ENCODE data around the gene DHRS12. TPM values are rescaled to one million over a fixed set of nuclear protein-coding genes. Genes with fewer than 3 reads are reported as not detected.

Gene DHRS12
- polyA plus RNA-seq, 1 experiment: 5.6 TPM

- peaks cover under 1% of the 10 kb centered on the region; the same call in 1 of the 2 replicates for H3K36me3 ChIP-seq (ENCODE audit: control insufficient read depth, insufficient read depth, low read length)
- no peak overlapping the region for H3K4me3 ChIP-seq (ENCODE audit: low read depth, low read length)
- no peak for DNase-seq (ENCODE audit: low read depth)
- ChIA-PET CTCF (interaction anchor here (0.5 to 1.1 kb wide), 3 partner anchors 12 to 182 kb away, joined by 3 read pairs; no protein-coding TSS in a partner anchor), POLR2A (no interaction called here)
- H3K27me3 ChIP-seq (ENCODE audit: control insufficient read depth, insufficient read depth, low read length): no peaks in the 10 kb centered on the region
- TF ChIP-seq, protein P1, sequence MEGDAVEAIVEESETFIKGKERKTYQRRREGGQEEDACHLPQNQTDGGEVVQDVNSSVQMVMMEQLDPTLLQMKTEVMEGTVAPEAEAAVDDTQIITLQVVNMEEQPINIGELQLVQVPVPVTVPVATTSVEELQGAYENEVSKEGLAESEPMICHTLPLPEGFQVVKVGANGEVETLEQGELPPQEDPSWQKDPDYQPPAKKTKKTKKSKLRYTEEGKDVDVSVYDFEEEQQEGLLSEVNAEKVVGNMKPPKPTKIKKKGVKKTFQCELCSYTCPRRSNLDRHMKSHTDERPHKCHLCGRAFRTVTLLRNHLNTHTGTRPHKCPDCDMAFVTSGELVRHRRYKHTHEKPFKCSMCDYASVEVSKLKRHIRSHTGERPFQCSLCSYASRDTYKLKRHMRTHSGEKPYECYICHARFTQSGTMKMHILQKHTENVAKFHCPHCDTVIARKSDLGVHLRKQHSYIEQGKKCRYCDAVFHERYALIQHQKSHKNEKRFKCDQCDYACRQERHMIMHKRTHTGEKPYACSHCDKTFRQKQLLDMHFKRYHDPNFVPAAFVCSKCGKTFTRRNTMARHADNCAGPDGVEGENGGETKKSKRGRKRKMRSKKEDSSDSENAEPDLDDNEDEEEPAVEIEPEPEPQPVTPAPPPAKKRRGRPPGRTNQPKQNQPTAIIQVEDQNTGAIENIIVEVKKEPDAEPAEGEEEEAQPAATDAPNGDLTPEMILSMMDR (IDR thresholded peaks at IDR 0.05; ENCODE audit: insufficient read depth, low read depth, low read length): no peak
These were observed 36.9 kb downstream of the DHRS12 start for GRCh38 chr13:51767100-51767499.

GRCh38 chr13:51765142-51765515 is 38.8 kb downstream of the DHRS12 start:
- ChIA-PET POLR2A (interaction anchor here (0.5 kb wide), 1 partner anchor 25 kb away, joined by 3 read pairs; no protein-coding TSS in a partner anchor), CTCF (interaction anchor here (1.1 kb wide), 1 partner anchor 357 kb away, joined by 3 read pairs; no protein-coding TSS in a partner anchor)
- TF ChIP-seq, protein P1 (IDR thresholded peaks at IDR 0.05; ENCODE audit: insufficient read depth, low read depth, low read length): no peak
- DNase-seq (ENCODE audit: low read depth): no peak
- 0 out of 2 replicates have a peak, but pooled peaks cover 1% of the 10 kb centered on the region for H3K36me3 ChIP-seq (ENCODE audit: control insufficient read depth, insufficient read depth, low read length)
- no peaks in the 10 kb centered on the region for H3K27me3 ChIP-seq (ENCODE audit: control insufficient read depth, insufficient read depth, low read length)
- no peak overlapping the region for H3K4me3 ChIP-seq (ENCODE audit: low read depth, low read length)

DNA sequence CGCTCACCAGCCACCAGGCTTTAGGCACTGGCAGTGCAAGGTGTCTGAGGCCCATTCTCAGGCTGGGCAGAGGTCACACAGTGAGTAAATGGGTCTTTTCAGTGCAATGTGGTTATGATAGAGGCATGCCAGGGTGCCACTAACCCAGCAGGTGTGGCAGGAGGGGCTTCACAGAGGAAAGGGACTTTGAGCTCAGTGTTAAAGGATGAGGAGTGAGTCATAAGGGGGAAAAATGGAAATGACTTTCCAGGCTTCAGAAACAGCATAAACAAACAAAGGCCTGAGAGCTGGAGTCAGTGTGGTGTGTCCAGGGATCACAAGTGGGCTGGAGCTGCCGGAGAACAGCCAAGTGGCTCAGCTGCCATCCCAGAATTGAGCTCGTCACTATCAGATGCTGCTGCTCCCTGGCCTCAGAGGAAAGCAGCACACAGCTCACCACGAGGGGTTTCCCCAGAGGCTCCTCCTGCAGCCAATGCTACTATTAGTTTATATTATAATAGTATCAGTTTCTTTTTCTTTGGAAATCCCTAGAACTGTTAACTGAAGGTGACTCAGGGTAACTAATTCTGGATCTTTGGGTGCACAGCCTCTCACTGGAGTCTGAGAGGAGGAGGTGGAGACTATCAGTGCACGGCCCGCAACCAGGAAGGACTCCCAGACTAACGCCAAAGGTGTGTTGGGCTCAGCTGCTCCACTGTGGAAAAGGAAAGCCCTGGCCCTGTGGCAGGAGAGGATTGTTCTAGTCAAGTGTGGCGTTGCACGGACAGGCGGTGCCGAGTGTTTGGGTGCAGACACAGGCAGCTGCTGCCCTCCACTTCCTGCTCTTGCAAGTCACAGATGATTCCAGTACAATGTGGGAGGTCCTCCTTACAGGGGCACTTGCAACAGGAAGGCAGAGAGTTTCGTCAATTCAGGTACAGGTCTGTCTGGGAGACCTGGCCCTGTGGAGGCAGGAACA is 39.5 kb downstream of the DHRS12 start:
- Histone ChIP-seq H3K36me3 (ENCODE audit: control insufficient read depth, insufficient read depth, low read length) (0 out of 2 replicates have a peak, but pooled peaks cover 1% of the 10 kb centered on the region), H3K27me3 (ENCODE audit: control insufficient read depth, insufficient read depth, low read length) (no peaks in the 10 kb centered on the region), H3K4me3 (ENCODE audit: low read depth, low read length) (no peak overlapping the region)
- TF ChIP-seq, protein P1 (IDR thresholded peaks at IDR 0.05; ENCODE audit: insufficient read depth, low read depth, low read length): no peak
- POLR2A ChIA-PET: interaction anchor here (0.5 kb wide), 1 partner anchor 24 kb away, joined by 3 read pairs; no protein-coding TSS in a partner anchor
- CTCF ChIA-PET: interaction anchor here (1.0 to 1.5 kb wide), 3 partner anchors 10 to 358 kb away, joined by 3 to 5 read pairs (median 3); no protein-coding TSS in a partner anchor
- no peak for DNase-seq (ENCODE audit: low read depth)

DNA sequence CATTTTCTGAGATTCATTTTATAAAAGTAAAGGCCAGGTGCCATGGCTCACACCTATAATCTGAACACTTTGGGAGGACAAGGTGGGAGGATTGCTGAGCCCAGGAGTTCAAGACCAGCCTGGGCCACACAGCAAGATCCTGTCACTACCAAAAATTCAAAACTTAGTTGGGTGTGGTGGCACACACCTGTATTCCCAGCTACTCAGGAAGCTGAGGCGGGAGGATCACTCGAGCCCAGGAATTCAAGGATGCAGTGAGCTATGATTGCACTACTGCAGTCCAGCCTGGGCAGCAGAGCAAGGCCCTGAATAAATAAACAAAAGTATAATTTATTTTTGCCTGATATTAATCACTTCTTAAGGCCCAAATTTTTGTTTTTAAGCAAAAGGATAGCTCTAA is 40.5 kb downstream of the DHRS12 start:
- Histone ChIP-seq H3K36me3 (ENCODE audit: control insufficient read depth, insufficient read depth, low read length) (0 out of 2 replicates have a peak, but pooled peaks cover 1% of the 10 kb centered on the region), H3K27me3 (ENCODE audit: control insufficient read depth, insufficient read depth, low read length) (no peaks in the 10 kb centered on the region), H3K4me3 (ENCODE audit: low read depth, low read length) (no peak overlapping the region)
- ChIA-PET POLR2A (no interaction called here), CTCF (interaction anchor here (1.5 kb wide), 1 partner anchor 17 kb away, joined by 3 read pairs; no protein-coding TSS in a partner anchor)
- DNase-seq (ENCODE audit: low read depth): no peak
- TF ChIP-seq, protein P1 (IDR thresholded peaks at IDR 0.05; ENCODE audit: insufficient read depth, low read depth, low read length): no peak

All from BJ (cell line).